Activated naive CD4-positive, alpha-beta T cell treated with anti-CD3 and anti-CD28 coated beads, Interleukin-2, amount 50 U/mL, for 24 hours (primary cell): ENCODE results near the gene RGS16.

ENCODE experiments used
- H3K27ac Mint-ChIP-seq: one replicate; pipeline ENCODE4 v1.8.0; 2021; ENCODE audit warnings: mild to moderate bottlenecking, mixed read lengths
- H3K27me3 Mint-ChIP-seq: one replicate; pipeline ENCODE4 v1.8.0; 2021; ENCODE audit warnings: mixed read lengths
- H3K36me3 Mint-ChIP-seq: one replicate; pipeline ENCODE4 v1.8.0; 2021; ENCODE audit warnings: mixed read lengths
- H3K4me1 Mint-ChIP-seq: one replicate; pipeline ENCODE4 v1.8.0; 2021; ENCODE audit warnings: mixed read lengths
- H3K4me3 Mint-ChIP-seq: one replicate; pipeline ENCODE4 v1.8.0; 2021; ENCODE audit warnings: mild to moderate bottlenecking, mixed read lengths
- H3K9me3 Mint-ChIP-seq: one replicate; pipeline ENCODE4 v1.8.0; 2021; ENCODE audit warnings: mixed read lengths

The RGS16 gene, protein sequence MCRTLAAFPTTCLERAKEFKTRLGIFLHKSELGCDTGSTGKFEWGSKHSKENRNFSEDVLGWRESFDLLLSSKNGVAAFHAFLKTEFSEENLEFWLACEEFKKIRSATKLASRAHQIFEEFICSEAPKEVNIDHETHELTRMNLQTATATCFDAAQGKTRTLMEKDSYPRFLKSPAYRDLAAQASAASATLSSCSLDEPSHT

DNA sequence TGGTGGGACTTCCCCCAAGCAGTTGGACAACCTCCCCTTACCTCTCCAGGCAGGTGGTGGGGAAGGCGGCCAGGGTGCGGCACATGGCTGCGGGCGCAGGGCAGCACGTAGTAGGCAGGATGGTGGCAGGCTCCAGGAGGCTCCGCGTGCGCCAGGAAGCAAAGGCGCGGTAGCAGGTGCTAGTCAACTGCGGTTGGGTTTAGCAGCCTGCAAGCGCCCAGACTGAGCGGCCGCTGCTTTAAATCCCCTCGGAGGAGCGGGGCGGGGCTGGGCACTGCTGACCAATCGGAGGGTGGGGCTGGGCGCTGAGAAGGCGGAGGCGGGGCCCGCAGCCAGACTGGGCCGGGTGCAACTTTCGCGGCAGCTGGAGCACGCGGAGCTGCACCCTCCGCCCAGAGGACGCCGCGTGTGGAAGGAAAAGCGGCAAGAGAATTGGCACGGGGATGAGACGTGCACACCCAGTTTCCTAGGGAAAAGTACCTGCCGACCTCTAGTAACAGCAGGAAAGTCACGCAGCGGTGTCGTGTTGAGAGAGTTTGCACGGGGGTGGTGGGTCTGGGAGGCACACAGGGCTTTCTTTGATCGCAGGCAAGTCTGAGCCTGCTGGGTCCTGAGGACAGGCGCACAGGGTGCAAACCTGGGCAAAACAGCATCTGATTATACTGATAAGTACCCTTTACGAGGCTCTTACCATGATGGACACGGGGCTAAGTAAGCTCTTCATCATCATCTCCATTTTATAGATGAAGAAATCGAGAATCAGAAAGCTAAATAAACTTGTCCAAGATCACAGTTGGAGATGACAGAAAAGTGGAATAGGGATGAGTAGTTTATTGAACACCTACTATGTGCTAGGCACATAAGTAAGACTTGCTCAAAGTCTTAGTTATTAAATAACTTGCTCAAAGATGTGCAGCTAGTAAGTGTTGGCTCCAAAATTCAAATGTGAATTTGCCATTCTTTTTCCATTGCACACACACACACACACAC lies at the start of gene RGS16:
RGS16 (minus strand) TSS at position 215 of the 990 bp plus-strand sequence; CDS start at position 85, 130 bp downstream.
- H3K27ac Mint-ChIP-seq = peak within 1 kb of the TSS; percentile 56
- peaks cover 6% of the 10 kb centered on the region for H3K36me3 Mint-ChIP-seq
- no peak within 1 kb of the TSS for H3K4me3 Mint-ChIP-seq
- peaks cover 14% of the 10 kb centered on the region for H3K4me1 Mint-ChIP-seq
- peaks cover 5% of the 10 kb centered on the region for H3K27me3 Mint-ChIP-seq
- no peaks in the 10 kb centered on the region for H3K9me3 Mint-ChIP-seq

DNA sequence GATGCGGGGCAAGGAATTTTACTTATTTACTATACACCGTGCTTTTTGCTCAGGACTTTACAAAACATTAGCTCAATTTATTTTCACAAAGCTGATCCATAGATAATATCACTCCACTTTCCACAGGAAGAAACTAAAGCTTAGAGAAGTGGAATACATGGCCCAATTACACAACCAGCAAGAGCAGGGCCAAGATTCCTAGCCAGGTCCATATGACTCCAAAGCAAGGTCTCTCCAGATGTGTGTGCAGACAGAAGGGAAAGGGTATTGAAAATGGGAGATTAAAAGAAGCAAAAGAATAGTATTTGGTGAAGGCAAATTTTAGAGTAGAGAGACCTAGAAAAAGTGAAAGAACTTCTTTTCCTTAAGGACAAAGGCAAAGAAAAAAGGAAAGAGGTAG lies 49.8 kb upstream of the RGS16 start:
- Mint-ChIP-seq H3K4me3 (no peak overlapping the region), H3K27me3 (no peaks in the 10 kb centered on the region), H3K36me3 (no peaks in the 10 kb centered on the region), H3K9me3 (no peaks in the 10 kb centered on the region), H3K27ac (no peak overlapping the region), H3K4me1 (peaks cover 6% of the 10 kb centered on the region)

DNA sequence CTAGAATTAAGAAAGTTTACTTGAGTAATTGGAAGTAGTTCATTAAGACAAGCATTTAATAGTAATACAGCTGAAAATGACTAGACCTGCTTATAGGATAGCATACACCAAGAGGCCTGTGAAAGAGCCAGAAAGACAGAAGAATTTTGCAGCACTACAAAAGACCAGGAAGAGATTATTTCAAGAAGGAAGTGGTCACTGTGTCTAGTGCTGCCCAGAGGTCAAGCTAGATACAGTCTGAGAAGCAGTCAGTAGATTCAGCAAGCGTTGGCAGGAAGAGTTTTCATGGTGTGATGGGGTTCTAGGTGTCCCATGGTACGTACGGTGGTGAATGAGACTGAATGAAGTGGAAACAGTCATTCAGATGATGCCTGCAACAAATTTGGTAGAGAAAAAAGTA lies 48.7 kb upstream of the RGS16 start:
- H3K4me1 Mint-ChIP-seq = peaks cover 6% of the 10 kb centered on the region

DNA sequence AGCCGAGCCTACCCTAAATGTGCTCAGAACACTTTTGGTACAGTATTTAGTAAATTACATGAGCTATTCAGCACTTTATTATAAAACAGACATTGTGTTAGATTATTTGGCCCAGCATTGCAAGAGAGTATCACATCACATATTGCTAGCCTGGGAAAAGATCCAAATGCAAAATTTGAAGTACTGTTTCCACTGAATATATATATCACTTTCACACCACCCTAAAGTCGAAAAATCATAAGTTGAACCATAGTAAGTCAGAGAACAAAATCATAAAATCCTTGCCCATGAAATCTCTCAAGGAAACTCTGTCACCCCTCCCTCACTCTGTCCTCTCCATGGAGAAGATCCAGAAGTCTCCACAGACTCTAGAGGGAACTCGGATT lies 47.1 kb upstream of the RGS16 start:
- H3K4me3 Mint-ChIP-seq = no peak overlapping the region
- H3K27ac Mint-ChIP-seq = no peak overlapping the region
- H3K27me3 Mint-ChIP-seq = no peaks in the 10 kb centered on the region
- H3K9me3 Mint-ChIP-seq = no peaks in the 10 kb centered on the region
- no peaks in the 10 kb centered on the region for H3K36me3 Mint-ChIP-seq
- H3K4me1 Mint-ChIP-seq = peaks cover 6% of the 10 kb centered on the region

More for the DNA sequence above, 48.7 kb upstream of the RGS16 start:
- no peak overlapping the region for H3K27ac Mint-ChIP-seq
- H3K9me3 Mint-ChIP-seq = no peaks in the 10 kb centered on the region
- no peak overlapping the region for H3K4me3 Mint-ChIP-seq
- H3K27me3 Mint-ChIP-seq = no peaks in the 10 kb centered on the region
- no peaks in the 10 kb centered on the region for H3K36me3 Mint-ChIP-seq

DNA sequence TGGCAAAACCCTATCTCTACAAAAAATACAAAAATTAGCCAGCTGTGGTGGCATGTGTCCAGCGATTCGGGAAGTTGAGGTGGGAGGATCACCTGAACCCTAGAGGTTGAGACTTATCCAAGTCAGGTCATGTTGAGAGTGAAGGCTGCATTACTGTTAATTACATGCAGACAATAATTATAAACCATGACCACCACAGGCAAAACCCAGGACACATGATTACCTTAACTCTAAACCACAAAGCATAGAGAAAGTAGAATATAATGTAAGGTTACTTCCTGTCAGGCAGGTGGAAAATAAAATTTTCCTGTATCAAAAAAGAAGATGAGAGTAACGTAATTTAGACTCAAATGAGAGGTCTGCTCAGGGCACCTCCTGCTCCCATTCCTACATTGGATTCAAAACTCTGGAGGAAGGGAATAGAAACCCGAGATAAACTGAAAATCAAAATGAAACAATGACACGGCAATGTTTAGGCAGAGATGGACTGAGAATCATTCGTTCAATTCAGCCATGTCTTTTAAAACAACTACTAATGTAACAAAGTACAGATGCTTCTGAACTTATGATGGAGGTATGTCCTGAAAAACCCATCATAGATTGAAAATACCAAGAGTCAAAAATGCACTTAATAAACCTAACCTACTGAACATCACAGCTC lies 46.6 kb upstream of the RGS16 start:
- Mint-ChIP-seq H3K27me3 (no peaks in the 10 kb centered on the region), H3K4me1 (peaks cover 6% of the 10 kb centered on the region), H3K4me3 (no peak overlapping the region), H3K36me3 (no peaks in the 10 kb centered on the region), H3K9me3 (no peaks in the 10 kb centered on the region), H3K27ac (no peak overlapping the region)

DNA sequence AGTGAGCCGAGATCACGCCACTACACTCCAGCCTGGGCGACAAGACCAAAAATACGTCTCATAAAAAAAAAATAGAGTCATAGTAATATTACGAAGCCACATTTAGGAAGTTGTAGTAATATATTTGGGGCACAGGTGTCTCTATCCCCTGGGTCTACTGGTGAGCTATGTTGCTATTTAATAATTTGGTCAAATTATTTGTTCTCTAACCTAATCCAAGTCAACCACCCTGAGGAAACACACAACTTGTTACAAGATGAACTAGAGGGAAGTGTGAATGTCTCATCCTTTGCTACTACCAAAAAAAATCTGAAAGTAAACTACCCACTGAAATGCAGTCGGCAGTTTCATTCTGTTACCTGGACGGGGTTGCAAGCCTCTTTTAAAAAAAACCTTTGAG lies 44.9 kb upstream of the RGS16 start:
- H3K36me3 Mint-ChIP-seq = no peaks in the 10 kb centered on the region
- no peak overlapping the region for H3K27ac Mint-ChIP-seq

DNA sequence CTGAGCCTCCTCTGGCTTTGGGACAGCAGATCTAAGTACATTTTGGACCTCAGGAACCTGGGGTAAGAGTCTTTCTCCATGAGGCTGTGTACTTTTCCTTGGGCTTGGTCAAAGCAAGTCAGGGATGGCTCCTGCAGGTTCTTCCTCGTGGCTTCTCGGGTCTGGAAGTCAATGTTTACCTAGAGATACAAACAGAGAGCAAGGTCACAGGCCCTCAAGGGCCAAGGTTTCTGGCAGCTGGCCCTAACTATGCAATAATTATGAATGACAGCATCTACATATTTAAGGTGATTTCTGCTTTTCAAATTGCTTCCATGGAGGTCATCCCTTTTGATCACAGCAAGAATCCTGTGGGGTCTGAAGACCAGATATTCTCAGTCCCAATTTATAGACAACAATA lies 42.5 kb upstream of the RGS16 start:
- peaks cover 6% of the 10 kb centered on the region for H3K4me1 Mint-ChIP-seq
- no peak overlapping the region for H3K4me3 Mint-ChIP-seq
- H3K9me3 Mint-ChIP-seq = no peaks in the 10 kb centered on the region
- H3K27ac Mint-ChIP-seq = no peak overlapping the region
- no peaks in the 10 kb centered on the region for H3K27me3 Mint-ChIP-seq
- H3K36me3 Mint-ChIP-seq = no peaks in the 10 kb centered on the region

More for the DNA sequence above, 44.9 kb upstream of the RGS16 start:
- H3K27me3 Mint-ChIP-seq = no peaks in the 10 kb centered on the region
- H3K4me3 Mint-ChIP-seq = no peak overlapping the region
- peaks cover 6% of the 10 kb centered on the region for H3K4me1 Mint-ChIP-seq
- no peaks in the 10 kb centered on the region for H3K9me3 Mint-ChIP-seq

DNA sequence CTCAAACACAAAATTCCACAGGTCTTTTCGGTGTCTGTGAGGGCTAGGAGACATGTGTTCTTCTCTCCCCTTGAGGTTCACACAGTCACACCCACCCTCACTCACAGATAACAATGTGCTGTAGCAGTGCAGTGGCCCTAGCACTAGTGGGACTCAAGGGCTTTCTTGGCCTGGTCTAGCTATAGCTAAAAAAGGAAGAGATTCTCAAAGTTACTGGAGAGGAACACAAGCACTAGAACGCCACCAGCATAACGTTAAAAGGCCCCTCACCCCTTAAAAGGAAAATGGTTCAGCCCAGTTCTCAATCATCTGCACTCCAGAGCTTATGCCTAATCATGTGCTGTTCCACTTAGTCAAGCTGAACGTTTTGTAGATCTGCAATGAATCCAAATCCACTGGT lies 40.7 kb upstream of the RGS16 start:
- Mint-ChIP-seq H3K9me3 (no peaks in the 10 kb centered on the region), H3K36me3 (no peaks in the 10 kb centered on the region), H3K27ac (no peak overlapping the region), H3K4me3 (no peak overlapping the region), H3K4me1 (no peaks in the 10 kb centered on the region), H3K27me3 (no peaks in the 10 kb centered on the region)

DNA sequence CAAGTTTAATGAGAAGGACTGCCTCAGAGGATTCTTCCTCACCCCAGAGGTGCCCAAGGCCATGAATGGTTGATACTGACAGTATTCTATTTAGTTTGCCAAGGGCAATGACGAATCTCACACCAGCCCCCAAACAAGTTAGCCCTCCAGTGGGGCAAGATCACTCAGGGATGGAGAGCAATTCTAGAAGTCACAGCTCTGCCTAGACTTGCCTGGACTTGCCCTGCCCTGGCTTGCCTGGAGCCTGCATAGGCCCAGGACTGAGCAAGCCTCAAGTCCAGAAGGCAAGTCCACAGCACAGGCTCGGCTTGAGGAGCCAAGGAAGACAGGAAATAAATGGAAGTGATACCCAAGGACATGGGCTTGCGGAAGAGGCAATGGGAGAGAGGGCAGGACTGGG lies 39.5 kb upstream of the RGS16 start:
- no peaks in the 10 kb centered on the region for H3K4me1 Mint-ChIP-seq
- H3K27ac Mint-ChIP-seq = peak overlapping the region; percentile 65
- H3K4me3 Mint-ChIP-seq = no peak overlapping the region
- H3K9me3 Mint-ChIP-seq = no peaks in the 10 kb centered on the region
- no peaks in the 10 kb centered on the region for H3K27me3 Mint-ChIP-seq
- no peaks in the 10 kb centered on the region for H3K36me3 Mint-ChIP-seq

DNA sequence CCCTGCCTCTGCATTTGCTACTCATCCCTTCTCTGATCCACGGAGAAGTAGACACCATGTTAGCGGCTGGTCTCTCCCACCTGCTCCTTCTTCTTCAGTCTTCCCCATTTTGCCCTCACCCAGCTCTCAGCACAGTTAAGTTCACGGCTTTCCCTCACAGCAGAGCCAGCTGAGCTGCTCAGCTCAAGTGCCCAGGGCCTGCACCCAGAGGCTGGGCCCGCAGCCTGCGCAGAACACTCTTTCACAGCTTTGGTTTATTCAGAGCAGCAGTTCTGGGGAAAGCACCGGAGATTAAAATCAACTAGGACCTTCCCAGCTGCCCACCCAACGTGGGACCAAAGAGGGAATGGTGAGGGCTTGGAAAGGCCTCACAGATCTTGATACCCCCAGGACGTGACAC lies 38.3 kb upstream of the RGS16 start:
- Mint-ChIP-seq H3K9me3 (no peaks in the 10 kb centered on the region), H3K4me3 (no peak overlapping the region), H3K4me1 (no peaks in the 10 kb centered on the region), H3K27ac (no peak overlapping the region), H3K36me3 (no peaks in the 10 kb centered on the region), H3K27me3 (no peaks in the 10 kb centered on the region)

DNA sequence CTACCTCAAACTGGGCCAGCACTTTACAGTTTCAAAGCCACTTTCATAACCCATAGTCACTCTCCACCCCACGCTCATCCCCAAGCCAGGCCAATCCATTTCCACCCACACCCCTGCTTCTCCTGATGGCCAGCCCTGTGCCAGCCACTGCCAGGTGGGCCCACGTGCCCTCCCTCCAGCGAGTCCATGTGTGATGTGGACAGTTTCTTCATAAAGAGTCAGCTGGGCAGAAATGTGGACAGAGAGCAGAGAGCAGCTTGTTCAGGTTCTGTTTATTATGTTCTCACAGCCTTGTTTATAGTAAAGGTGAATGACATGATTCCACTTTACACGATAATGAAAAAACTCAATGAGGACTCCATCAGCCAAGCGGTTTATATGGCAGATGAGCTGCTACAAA lies 37.4 kb upstream of the RGS16 start:
- Mint-ChIP-seq H3K9me3 (no peaks in the 10 kb centered on the region), H3K36me3 (no peaks in the 10 kb centered on the region), H3K4me3 (no peak overlapping the region), H3K27ac (no peak overlapping the region), H3K4me1 (no peaks in the 10 kb centered on the region), H3K27me3 (no peaks in the 10 kb centered on the region)

DNA sequence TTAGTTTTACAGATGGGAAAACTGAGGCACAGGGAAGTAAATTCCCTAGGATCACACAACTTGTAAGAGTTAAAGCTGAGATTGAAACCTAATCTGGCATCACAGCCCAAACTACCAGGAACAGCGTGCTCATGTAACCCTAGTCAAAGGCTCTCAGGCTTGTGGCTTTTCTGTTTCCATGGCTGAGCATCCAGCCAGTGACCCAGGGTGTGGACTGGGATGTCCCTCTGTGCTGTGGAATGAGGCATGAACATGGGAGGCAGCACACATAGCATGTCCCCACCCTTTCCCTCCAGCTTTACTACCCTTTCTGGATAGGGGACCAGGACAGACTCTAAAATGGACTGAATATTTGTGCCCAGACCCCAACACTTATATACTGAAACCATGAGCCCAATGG lies 35.1 kb upstream of the RGS16 start:
- Mint-ChIP-seq H3K4me3 (no peak overlapping the region), H3K4me1 (no peaks in the 10 kb centered on the region), H3K9me3 (no peaks in the 10 kb centered on the region), H3K27ac (no peak overlapping the region), H3K36me3 (no peaks in the 10 kb centered on the region), H3K27me3 (no peaks in the 10 kb centered on the region)

DNA sequence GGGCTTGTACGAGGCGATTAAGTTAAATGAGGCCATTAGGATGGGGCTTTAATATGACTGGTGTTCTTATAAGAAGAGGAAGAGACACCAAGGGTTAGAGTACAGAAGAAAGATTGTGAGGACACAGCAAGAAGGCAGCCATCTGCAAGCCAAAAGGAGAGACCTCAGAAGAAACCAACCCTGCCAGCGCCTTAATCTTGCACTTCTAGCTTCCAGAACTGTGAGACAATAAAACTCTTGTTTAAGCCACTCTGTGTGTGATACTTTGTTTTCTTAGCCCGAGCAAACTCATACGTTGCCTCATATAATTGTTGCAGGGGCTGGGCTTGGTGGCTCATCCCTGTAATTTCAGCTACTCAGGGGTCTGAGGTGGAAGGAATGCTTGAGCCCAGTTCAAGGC lies 33.6 kb upstream of the RGS16 start:
- Mint-ChIP-seq H3K4me1 (peaks cover 4% of the 10 kb centered on the region), H3K9me3 (no peaks in the 10 kb centered on the region), H3K4me3 (no peak overlapping the region), H3K27ac (no peak overlapping the region), H3K27me3 (no peaks in the 10 kb centered on the region), H3K36me3 (no peaks in the 10 kb centered on the region)

DNA sequence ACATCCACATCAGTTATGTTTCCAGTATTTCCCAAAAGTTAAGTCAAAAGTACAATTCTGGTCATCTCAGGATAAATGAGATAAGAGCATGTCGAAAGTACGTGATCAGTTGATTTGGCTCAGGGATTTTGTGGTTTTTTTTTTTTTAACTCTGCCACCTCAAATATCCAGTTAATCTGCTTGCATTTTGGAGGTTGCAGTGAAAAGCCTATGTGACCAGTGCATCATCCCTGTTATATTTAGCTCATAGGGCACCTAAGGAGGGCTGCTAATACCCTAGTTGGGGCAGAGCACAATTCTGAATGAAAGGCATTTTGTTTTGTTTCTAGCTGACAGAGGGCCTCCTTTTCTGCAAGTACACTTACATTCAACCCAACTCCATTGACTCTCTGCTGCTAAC lies 31.7 kb upstream of the RGS16 start:
- Mint-ChIP-seq H3K27me3 (no peaks in the 10 kb centered on the region), H3K27ac (no peak overlapping the region)

DNA sequence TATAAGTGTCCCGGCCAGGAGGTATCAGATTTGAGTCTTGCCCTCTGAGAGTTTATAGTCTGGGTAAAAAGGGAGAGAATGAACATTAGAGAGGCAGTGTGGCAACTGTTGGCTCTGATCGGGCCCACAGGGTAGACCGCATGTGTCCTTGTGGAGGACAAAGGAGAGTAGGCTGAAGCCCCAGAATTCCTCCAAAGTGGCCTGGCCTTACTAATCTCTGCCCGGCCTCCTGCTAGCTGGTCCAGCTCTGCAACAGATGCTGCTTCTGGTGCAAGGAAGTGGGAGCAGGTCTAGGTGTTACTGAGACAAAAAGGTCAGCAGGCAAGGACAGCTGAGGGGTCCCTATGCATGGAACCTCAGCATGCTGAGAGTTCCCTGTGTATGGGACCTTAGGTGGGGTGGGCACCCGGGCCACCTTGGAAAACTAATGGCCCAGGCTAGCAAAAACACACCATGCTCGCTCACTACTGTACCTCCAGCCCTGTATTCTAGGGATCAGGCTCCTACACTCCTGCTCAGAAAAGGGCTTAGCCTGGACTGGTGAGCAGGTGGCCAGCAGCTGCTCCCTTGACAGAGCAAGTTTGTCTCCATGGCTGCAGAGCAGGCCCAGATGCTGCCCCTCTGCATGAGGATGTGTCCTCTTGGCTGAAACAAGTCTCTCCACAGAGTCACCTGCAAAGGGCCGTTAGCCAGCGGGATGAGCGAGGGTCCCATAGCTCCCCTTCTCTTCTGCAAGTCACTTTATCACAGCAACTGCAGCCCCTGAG lies 30.3 kb upstream of the RGS16 start:
- H3K27ac Mint-ChIP-seq = no peak overlapping the region
- no peaks in the 10 kb centered on the region for H3K36me3 Mint-ChIP-seq
- peaks cover 32% of the 10 kb centered on the region for H3K4me1 Mint-ChIP-seq
- H3K27me3 Mint-ChIP-seq = no peaks in the 10 kb centered on the region
- H3K4me3 Mint-ChIP-seq = no peak overlapping the region
- H3K9me3 Mint-ChIP-seq = no peaks in the 10 kb centered on the region

More for the DNA sequence above, 31.7 kb upstream of the RGS16 start:
- Mint-ChIP-seq H3K4me3 (no peak overlapping the region), H3K4me1 (peaks cover 19% of the 10 kb centered on the region), H3K9me3 (no peaks in the 10 kb centered on the region), H3K36me3 (no peaks in the 10 kb centered on the region)
